ENCODE data around the gene PTPRM.

- TF ChIP-seq POLR2A (IDR thresholded peaks at IDR 0.05; ENCODE audit: low read depth, low read length) (no peak), TAF1 (IDR thresholded peaks at IDR 0.05; ENCODE audit: borderline replicate concordance, low read depth, low read length) (no peak)
Measured at GRCh38 chr18:7725473-7725872, 158.4 kb downstream of the PTPRM start.

Measured in GM12892 (cell line).